ENCODE data around the gene EPB41L2.
"Not testable (repeated sequence)": the region's sequence is repeated elsewhere in the genome, so short reads cannot be mapped to it uniquely, and the experiment has no call there.

DNA sequence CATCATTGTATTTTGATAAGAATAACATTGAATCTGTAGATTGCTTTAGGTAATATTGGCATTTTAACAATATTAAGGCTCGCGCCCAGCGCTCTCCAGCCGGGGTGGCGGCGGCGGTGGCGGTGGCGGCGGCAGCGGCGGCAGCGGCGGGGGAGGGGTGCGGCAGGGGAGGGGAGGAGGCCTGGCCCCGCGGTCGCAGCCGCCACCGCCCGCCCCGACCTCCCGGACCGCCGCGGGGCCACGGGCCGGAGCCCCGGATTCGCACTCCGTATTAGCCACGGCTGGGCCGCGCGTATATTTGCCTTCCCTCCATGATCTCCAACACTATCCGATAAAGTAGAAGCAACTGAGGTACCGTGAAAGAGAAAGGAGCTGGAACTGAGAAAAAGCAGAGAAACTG is 261.7 kb downstream of the EPB41L2 start:
- TF ChIP-seq, protein P1, sequence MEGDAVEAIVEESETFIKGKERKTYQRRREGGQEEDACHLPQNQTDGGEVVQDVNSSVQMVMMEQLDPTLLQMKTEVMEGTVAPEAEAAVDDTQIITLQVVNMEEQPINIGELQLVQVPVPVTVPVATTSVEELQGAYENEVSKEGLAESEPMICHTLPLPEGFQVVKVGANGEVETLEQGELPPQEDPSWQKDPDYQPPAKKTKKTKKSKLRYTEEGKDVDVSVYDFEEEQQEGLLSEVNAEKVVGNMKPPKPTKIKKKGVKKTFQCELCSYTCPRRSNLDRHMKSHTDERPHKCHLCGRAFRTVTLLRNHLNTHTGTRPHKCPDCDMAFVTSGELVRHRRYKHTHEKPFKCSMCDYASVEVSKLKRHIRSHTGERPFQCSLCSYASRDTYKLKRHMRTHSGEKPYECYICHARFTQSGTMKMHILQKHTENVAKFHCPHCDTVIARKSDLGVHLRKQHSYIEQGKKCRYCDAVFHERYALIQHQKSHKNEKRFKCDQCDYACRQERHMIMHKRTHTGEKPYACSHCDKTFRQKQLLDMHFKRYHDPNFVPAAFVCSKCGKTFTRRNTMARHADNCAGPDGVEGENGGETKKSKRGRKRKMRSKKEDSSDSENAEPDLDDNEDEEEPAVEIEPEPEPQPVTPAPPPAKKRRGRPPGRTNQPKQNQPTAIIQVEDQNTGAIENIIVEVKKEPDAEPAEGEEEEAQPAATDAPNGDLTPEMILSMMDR (IDR thresholded peaks at IDR 0.05; ENCODE audit: poor library complexity): not testable (repeated sequence)
- TF ChIP-seq EZH2 (IDR thresholded peaks at IDR 0.05; ENCODE audit: borderline replicate concordance); EZH2phosphoT487 (IDR thresholded peaks at IDR 0.05; ENCODE audit: low read depth, severe bottlenecking, unreplicated experiment): not testable (repeated sequence)
